Vagina (tissue), 2 donors: ENCODE results near the gene CCDC34. TPM values are rescaled to one million over a fixed set of nuclear protein-coding genes. Genes with fewer than 3 reads are reported as not detected.

ENCODE experiments used
- DNase-seq, 2 donors: peaks; one replicate each; pipeline ENCODE4 v3.0.0-alpha.2; 2017; ENCODE audit errors: extremely low spot score in 2 of 2
- H3K27ac ChIP-seq: fragments of 200-600 bp; sonication (generic); one replicate; pipeline ENCODE4 v1.5.1; 2019
- H3K27me3 ChIP-seq: fragments of 200-600 bp; sonication (generic); one replicate; pipeline ENCODE4 v1.5.1; 2019
- H3K36me3 ChIP-seq, 2 donors: fragments of 200-600 bp; sonication (generic); one replicate each; pipeline ENCODE4 v1.5.1; 2017 to 2019
- H3K4me1 ChIP-seq: fragments of 200-600 bp; sonication (generic); one replicate; pipeline ENCODE4 v1.5.1; 2019
- H3K4me3 ChIP-seq, 2 donors: fragments of 200-600 bp; sonication (generic); 1 replicate in 1 of 2; 2 replicates in 1 of 2; pipeline ENCODE4 v1.5.1; 2016 to 2019
- H3K9me3 ChIP-seq: fragments of 200-600 bp; sonication (generic); one replicate; pipeline ENCODE4 v1.5.1; 2019
- CTCF ChIP-seq, 3 experiments: fragments of 450-650 bp in 2 of 3; fragments of 200-600 bp in 1 of 3; sonication (generic) in 1 of 3; IDR thresholded peaks; one replicate each; pipeline ENCODE4 v1.5.1; 2017 to 2019; ENCODE audit warnings: antibody characterized with exemption in 3 of 3, mild to moderate bottlenecking in 2 of 3, moderate library complexity in 2 of 3
- POLR2A ChIP-seq, 2 donors: fragments of 450-650 bp; IDR thresholded peaks; one replicate each; pipeline ENCODE4 v1.6.1; 2017; ENCODE audit warnings: antibody characterized with exemption in 2 of 2, mild to moderate bottlenecking in 2 of 2, moderate library complexity in 2 of 2
- POLR2AphosphoS5 ChIP-seq, 2 donors: sonication (generic); formaldehyde crosslinking; IDR thresholded peaks; one replicate each; pipeline ENCODE4 v1.9.0; 2017; ENCODE audit warnings: antibody characterized with exemption in 2 of 2, mild to moderate bottlenecking in 2 of 2, low read depth in 1 of 2; ENCODE audit not compliant: insufficient read depth in 1 of 2
- intact Hi-C: fragments of 100-400 bp; cut with DNase I; formaldehyde crosslinking; loops from one replicate; pipeline ENCODE4 v1.15.1; 2023
- total RNA-seq: library from RNA; depleted of rRNA; stranded (reverse); fragments of >200 nt; gene quantifications from one replicate; pipeline ENCODE4 v1.2.3, GENCODE V29; 2016

The CCDC34 gene
- total RNA-seq, 1 donor from 2014 or later = 4.7 TPM

- no peak for TF ChIP-seq CTCF (IDR thresholded peaks at IDR 0.05)
- H3K4me1 ChIP-seq = no peaks in the 10 kb centered on the region
- no peak overlapping the region for H3K27ac ChIP-seq
- H3K4me3 ChIP-seq = no peak overlapping the region
- no peak for DNase-seq
- H3K9me3 ChIP-seq = no peaks in the 10 kb centered on the region
- intact Hi-C loops = no loop called here
- no peaks in the 10 kb centered on the region for H3K27me3 ChIP-seq
- no peaks in the 10 kb centered on the region for H3K36me3 ChIP-seq
Observed at GRCh38 chr11:27352781-27353180, 10.2 kb downstream of the CCDC34 start.

- Histone ChIP-seq H3K4me3 (no peak overlapping the region), H3K36me3 (no peaks in the 10 kb centered on the region), H3K27ac (no peak overlapping the region), H3K9me3 (no peaks in the 10 kb centered on the region), H3K4me1 (no peaks in the 10 kb centered on the region), H3K27me3 (no peaks in the 10 kb centered on the region)
- intact Hi-C loops = no loop called here
- TF ChIP-seq POLR2A (IDR thresholded peaks at IDR 0.05) (no peak), CTCF (IDR thresholded peaks at IDR 0.05) (no peak), POLR2AphosphoS5 (IDR thresholded peaks at IDR 0.05; ENCODE audit: insufficient read depth in 1 of 2, low read depth in 1 of 2) (no peak)
- no peak for DNase-seq
Observed at GRCh38 chr11:27350511-27350910, 12.5 kb downstream of the CCDC34 start.

GRCh38 chr11:27349919-27350318, 13.1 kb downstream of the CCDC34 start:
- Histone ChIP-seq H3K9me3 (no peaks in the 10 kb centered on the region), H3K36me3 (no peaks in the 10 kb centered on the region), H3K27me3 (no peaks in the 10 kb centered on the region), H3K4me3 (no peak overlapping the region), H3K4me1 (no peaks in the 10 kb centered on the region), H3K27ac (no peak overlapping the region)
- TF ChIP-seq CTCF (IDR thresholded peaks at IDR 0.05) (no peak), POLR2AphosphoS5 (IDR thresholded peaks at IDR 0.05; ENCODE audit: insufficient read depth in 1 of 2, low read depth in 1 of 2) (no peak), POLR2A (IDR thresholded peaks at IDR 0.05) (no peak)
- intact Hi-C loops = no loop called here
- no peak for DNase-seq

GRCh38 chr11:27348340-27348873, 14.6 kb downstream of the CCDC34 start:
- no peak for DNase-seq
- no peak overlapping the region for H3K27ac ChIP-seq

More at GRCh38 chr11:27348340-27348873, 14.6 kb downstream of the CCDC34 start:
- H3K4me1 ChIP-seq = no peaks in the 10 kb centered on the region
- H3K27me3 ChIP-seq = no peaks in the 10 kb centered on the region
- intact Hi-C loops = no loop called here
- H3K36me3 ChIP-seq = no peaks in the 10 kb centered on the region
- H3K9me3 ChIP-seq = no peaks in the 10 kb centered on the region
- no peak overlapping the region for H3K4me3 ChIP-seq
- TF ChIP-seq POLR2AphosphoS5 (IDR thresholded peaks at IDR 0.05; ENCODE audit: insufficient read depth in 1 of 2, low read depth in 1 of 2) (no peak), CTCF (IDR thresholded peaks at IDR 0.05) (no peak), POLR2A (IDR thresholded peaks at IDR 0.05) (no peak)
